GM12872 (cell line): ENCODE results near the gene NAT8L.

Experiments used
- TF ChIP-seq, protein P1 (sequence below): IDR thresholded peaks from 3 replicates; pipeline ENCODE4 v1.5.1; 2011; ENCODE audit warnings: low read depth, mild to moderate bottlenecking, low read length, moderate library complexity; ENCODE audit not compliant: insufficient read depth

NAT8L gene

GRCh38 chr4:2059726-2060602, 837 bp downstream of the NAT8L start:
- TF ChIP-seq, protein P1, sequence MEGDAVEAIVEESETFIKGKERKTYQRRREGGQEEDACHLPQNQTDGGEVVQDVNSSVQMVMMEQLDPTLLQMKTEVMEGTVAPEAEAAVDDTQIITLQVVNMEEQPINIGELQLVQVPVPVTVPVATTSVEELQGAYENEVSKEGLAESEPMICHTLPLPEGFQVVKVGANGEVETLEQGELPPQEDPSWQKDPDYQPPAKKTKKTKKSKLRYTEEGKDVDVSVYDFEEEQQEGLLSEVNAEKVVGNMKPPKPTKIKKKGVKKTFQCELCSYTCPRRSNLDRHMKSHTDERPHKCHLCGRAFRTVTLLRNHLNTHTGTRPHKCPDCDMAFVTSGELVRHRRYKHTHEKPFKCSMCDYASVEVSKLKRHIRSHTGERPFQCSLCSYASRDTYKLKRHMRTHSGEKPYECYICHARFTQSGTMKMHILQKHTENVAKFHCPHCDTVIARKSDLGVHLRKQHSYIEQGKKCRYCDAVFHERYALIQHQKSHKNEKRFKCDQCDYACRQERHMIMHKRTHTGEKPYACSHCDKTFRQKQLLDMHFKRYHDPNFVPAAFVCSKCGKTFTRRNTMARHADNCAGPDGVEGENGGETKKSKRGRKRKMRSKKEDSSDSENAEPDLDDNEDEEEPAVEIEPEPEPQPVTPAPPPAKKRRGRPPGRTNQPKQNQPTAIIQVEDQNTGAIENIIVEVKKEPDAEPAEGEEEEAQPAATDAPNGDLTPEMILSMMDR = no peak

- TF ChIP-seq, protein P1 = no peak
Measured at GRCh38 chr4:2060611-2061185, 1.6 kb downstream of the NAT8L start.

DNA sequence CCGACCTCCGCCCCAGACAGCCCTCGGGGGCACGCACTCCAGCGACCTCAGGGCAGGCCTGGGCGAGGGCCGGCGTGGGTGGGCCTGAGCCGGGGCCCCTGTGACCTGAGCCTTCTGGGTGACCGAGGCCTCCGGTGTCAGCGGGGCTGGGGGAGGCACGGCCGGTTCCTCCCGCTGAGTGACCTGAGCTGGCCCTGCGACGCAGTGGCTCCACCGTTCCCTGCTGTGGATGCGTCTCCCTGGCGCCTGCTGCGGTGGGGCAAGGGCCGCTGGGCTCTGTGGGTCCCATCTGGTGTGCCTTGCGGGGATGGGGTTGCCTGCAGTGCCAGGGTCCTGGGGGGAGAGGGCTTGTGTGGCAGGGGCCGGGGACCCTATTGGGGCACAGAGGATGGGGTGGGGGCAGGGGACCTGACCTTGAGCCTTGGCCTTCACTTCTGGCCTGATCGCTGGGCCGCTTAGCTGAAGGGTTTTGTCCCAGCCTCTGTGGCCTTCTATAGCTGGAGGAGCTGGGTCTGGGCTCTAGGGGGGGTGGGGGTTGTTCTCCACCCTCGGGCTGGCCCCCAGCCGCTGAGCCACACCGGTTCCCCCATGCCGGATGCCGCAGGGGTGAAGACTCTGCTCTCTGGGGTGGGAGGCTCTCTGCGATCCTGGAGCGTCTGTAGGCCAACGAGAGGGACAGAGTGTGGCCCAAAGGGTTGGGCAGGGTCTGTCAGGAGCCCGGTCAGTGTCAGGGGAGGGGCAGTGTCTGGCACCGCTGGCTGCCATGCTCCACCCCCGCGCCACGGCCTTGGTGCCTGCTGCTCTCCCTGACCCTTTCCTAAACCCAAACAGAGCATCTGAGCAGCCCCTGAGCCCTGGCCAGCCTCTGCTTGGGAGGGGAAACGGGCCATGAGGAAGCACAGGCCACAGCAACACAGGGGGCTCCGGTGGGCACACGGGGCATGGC, 2.3 kb downstream of the NAT8L start:
- TF ChIP-seq, protein P1 = no peak

- TF ChIP-seq, protein P1 = no peak
Measured at GRCh38 chr4:2062168-2062807, 3.2 kb downstream of the NAT8L start.

- TF ChIP-seq, protein P1 = no peak
Measured at GRCh38 chr4:2062808-2063524, 3.8 kb downstream of the NAT8L start.

DNA sequence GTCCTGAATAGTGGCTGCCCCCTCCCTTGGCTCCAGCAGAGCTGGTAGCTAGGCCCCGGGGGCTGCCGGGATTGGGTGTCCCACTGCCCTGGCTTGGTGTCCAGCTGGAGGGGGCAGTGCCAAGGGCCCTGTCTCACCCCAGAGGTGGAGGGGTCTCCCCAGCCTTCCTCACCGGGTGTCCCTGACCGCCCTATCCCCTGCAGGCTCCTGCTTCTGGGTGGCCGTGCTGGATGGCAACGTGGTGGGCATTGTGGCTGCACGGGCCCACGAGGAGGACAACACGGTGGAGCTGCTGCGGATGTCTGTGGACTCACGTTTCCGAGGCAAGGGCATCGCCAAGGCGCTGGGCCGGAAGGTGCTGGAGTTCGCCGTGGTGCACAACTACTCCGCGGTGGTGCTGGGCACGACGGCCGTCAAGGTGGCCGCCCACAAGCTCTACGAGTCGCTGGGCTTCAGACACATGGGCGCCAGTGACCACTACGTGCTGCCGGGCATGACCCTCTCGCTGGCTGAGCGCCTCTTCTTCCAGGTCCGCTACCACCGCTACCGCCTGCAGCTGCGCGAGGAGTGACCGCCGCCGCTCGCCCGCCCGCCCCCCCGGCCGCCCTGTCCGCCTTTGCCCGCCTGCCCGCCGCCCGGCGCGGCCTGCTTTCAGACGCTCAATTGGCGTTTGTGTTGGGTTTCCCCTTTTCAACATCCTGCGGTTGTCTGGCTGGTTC, 4.6 kb downstream of the NAT8L start:
- TF ChIP-seq, protein P1 = no peak
